Measurements from ENCODE around the gene RAB20. TPM values are rescaled to one million over a fixed set of nuclear protein-coding genes. Genes with fewer than 3 reads are reported as not detected.

The RAB20 gene
- total and polyA plus RNA-seq, 2 donors (not counting 1 experiment from before 2014, with no cell fraction given) = 2.4 to 4.6 TPM

- peaks cover 8 to 9% of the 10 kb centered on the region in 2 donors for H3K4me1 ChIP-seq (ENCODE audit: control insufficient read depth in 2 of 2, insufficient read depth in 2 of 2, low read length in 2 of 2)
- no peak overlapping the region for H3K27ac Mint-ChIP-seq
- intact Hi-C loops (cut with micrococcal nuclease) = no loop called here
- H2AFZ ChIP-seq (ENCODE audit: insufficient read depth, low read depth, low read length, poor library complexity, severe bottlenecking) = no peak overlapping the region
- no peaks in the 10 kb centered on the region for H3K9me3 ChIP-seq (ENCODE audit: control extremely low read depth in 1 of 3, control insufficient read depth in 2 of 3, insufficient read depth in 1 of 3, low read length in 2 of 3)
- ChIA-PET POLR2A (no interaction called here), CTCF (no interaction called here)
- H3K9ac ChIP-seq (ENCODE audit: low read length) = no peak overlapping the region
- no peaks in the 10 kb centered on the region for H4K20me1 ChIP-seq (ENCODE audit: control insufficient read depth, insufficient read depth, low read length, poor library complexity, severe bottlenecking)
- H3K27ac ChIP-seq (ENCODE audit: low read length in 2 of 2) = no peak overlapping the region
- DNase-seq (no peak), ATAC-seq (ENCODE audit: low read depth) (no peak)
- TF ChIP-seq EZH2 (IDR thresholded peaks at IDR 0.05; ENCODE audit: borderline replicate concordance, insufficient read depth, low read depth, low read length, poor library complexity, severe bottlenecking) (no peak), CTCF (IDR thresholded peaks at IDR 0.05) (no peak)
- 100% methylated on average over 2 of the region's 9 CpGs for WGBS (ENCODE audit: insufficient coverage)
- no peak overlapping the region for H3K4me3 ChIP-seq (ENCODE audit: control extremely low read depth in 1 of 5, extremely low read depth in 1 of 5, insufficient read depth in 1 of 5, low read depth in 2 of 5, low read length in 4 of 5)
- H3K36me3 ChIP-seq (replicated peaks in 1 of 2; ENCODE audit: control extremely low read depth in 1 of 2, control insufficient read depth in 1 of 2, extremely low read depth in 1 of 2, insufficient read depth in 2 of 2, low read length in 1 of 2) = no peaks in the 10 kb centered on the region
- H3K4me3 Mint-ChIP-seq = no peak overlapping the region
- peaks cover 0 to 5% (median 0%) of the 10 kb centered on the region in 4 experiments for H3K27me3 ChIP-seq (replicated peaks in 1 of 4; ENCODE audit: control extremely low read depth in 1 of 4, control insufficient read depth in 3 of 4, insufficient read depth in 4 of 4, low read length in 3 of 4)
- H3K4me2 ChIP-seq (replicated peaks; ENCODE audit: low read depth, low read length, poor library complexity, severe bottlenecking) = no peak overlapping the region
- H3K27me3 Mint-ChIP-seq = peaks cover 22% of the 10 kb centered on the region
- H3K79me2 ChIP-seq (ENCODE audit: control insufficient read depth, insufficient read depth, low read length) = no peaks in the 10 kb centered on the region
- no peaks in the 10 kb centered on the region for H3K9me3 Mint-ChIP-seq (ENCODE audit: insufficient read depth)
- peaks cover 18% of the 10 kb centered on the region for H3K4me1 Mint-ChIP-seq
These were observed 4.6 kb upstream of the RAB20 start for GRCh38 chr13:110566171-110566570.

GRCh38 chr13:110565296-110565695 lies 3.8 kb upstream of the RAB20 start:
- peaks cover 13 to 15% of the 10 kb centered on the region in 2 donors for H3K4me1 ChIP-seq (ENCODE audit: control insufficient read depth in 2 of 2, insufficient read depth in 2 of 2, low read length in 2 of 2)
- H3K4me3 ChIP-seq (ENCODE audit: control extremely low read depth in 1 of 5, extremely low read depth in 1 of 5, insufficient read depth in 1 of 5, low read depth in 2 of 5, low read length in 4 of 5) = no peak overlapping the region
- TF ChIP-seq EZH2 (IDR thresholded peaks at IDR 0.05; ENCODE audit: borderline replicate concordance, insufficient read depth, low read depth, low read length, poor library complexity, severe bottlenecking) (no peak), CTCF (IDR thresholded peaks at IDR 0.05) (no peak)
- no peaks in the 10 kb centered on the region for H3K9me3 ChIP-seq (ENCODE audit: control extremely low read depth in 1 of 3, control insufficient read depth in 2 of 3, insufficient read depth in 1 of 3, low read length in 2 of 3)
- H3K4me2 ChIP-seq (replicated peaks; ENCODE audit: low read depth, low read length, poor library complexity, severe bottlenecking) = no peak overlapping the region
- H3K27ac Mint-ChIP-seq = no peak overlapping the region
- no peaks in the 10 kb centered on the region for H4K20me1 ChIP-seq (ENCODE audit: control insufficient read depth, insufficient read depth, low read length, poor library complexity, severe bottlenecking)
- no peak overlapping the region for H2AFZ ChIP-seq (ENCODE audit: insufficient read depth, low read depth, low read length, poor library complexity, severe bottlenecking)
- DNase-seq (no peak), ATAC-seq (ENCODE audit: low read depth) (no peak)
- ChIA-PET CTCF (no interaction called here), POLR2A (no interaction called here)
- peaks cover 22% of the 10 kb centered on the region for H3K27me3 Mint-ChIP-seq
- peaks cover 24% of the 10 kb centered on the region for H3K4me1 Mint-ChIP-seq
- no peaks in the 10 kb centered on the region for H3K9me3 Mint-ChIP-seq (ENCODE audit: insufficient read depth)
- H3K27ac ChIP-seq (ENCODE audit: low read length in 2 of 2) = no peak overlapping the region
- H3K27me3 ChIP-seq (replicated peaks in 1 of 4; ENCODE audit: control extremely low read depth in 1 of 4, control insufficient read depth in 3 of 4, insufficient read depth in 4 of 4, low read length in 3 of 4) = peaks cover 0 to 5% (median 0%) of the 10 kb centered on the region in 4 experiments
- no peak overlapping the region for H3K4me3 Mint-ChIP-seq
- no peaks in the 10 kb centered on the region for H3K36me3 ChIP-seq (replicated peaks in 1 of 2; ENCODE audit: control extremely low read depth in 1 of 2, control insufficient read depth in 1 of 2, extremely low read depth in 1 of 2, insufficient read depth in 2 of 2, low read length in 1 of 2)
- WGBS (ENCODE audit: insufficient coverage) = no CpG with 5 or more reads among the region's 2 CpGs
- no peak overlapping the region for H3K9ac ChIP-seq (ENCODE audit: low read length)
- intact Hi-C loops (cut with micrococcal nuclease) = no loop called here
- no peaks in the 10 kb centered on the region for H3K79me2 ChIP-seq (ENCODE audit: control insufficient read depth, insufficient read depth, low read length)
